ENCODE data around the gene LRRC55. TPM values are rescaled to one million over a fixed set of nuclear protein-coding genes. Genes with fewer than 3 reads are reported as not detected.

Gene LRRC55
- total RNA-seq, 1 experiment from 2014 or later: 0.79 TPM

DNA sequence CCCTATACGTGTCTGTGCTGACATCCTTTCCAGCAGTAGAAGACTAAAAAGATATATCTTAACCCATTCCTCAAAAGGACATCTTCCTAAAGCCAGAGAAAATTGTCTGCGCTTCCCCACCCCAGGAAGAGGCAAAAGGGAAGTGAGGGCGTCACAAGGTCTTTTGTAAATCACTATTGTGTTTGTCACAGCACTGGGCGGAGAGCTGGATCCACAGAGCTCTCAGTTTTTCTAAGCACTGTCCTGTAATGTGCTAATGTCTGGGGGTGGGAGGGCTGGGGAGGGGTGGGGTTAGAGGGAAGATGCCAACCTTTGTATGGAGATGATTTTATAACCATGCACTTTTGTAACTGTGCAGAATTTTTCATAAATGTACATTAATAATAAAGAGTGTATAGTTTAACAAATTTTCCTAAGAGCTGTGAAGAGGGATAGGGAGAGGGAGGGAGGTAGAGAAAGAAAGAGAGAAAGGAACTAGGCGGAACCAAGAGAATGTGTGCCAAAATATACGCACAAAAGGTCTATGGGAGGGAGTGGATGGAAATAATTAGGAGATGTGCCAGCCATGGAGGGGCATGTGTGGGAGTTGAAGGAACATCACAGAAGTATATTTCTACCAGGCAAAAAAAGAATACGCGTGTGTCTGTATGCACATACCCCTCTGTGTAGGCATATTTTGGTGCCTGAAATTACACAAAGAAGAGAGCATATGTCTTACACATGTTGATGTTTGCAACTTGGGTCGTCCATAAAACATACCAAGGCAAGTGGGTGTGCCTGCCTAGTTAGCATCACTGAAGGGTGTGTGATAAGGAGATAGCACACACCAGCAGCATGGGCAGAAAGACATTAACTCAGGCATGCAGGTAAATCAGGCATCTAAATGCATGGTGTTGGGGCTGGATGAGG is 9.8 kb downstream of the LRRC55 start (continued):
- TF ChIP-seq, protein P1, sequence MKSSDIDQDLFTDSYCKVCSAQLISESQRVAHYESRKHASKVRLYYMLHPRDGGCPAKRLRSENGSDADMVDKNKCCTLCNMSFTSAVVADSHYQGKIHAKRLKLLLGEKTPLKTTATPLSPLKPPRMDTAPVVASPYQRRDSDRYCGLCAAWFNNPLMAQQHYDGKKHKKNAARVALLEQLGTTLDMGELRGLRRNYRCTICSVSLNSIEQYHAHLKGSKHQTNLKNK (CRISPR knock-in tag; IDR thresholded peaks at IDR 0.05): no peak

DNA sequence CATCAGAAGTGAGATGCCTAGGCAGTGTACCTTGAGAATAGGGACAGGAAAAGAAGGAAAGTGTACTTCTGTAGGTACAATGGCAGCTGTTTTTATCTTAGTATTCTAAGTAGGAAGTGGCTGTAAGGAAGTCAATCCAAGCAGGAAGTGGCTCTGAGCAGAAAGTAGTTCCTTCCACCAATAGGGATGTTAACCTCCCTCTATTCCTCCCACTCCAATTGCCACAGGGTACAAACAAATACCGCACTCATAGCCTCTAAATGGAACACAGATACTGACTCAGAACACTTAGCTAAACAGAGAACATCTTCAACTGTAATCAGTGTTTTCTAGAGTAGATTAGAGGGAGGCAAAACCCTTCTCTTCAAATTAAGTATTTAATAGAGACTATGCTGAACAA is 10.6 kb downstream of the LRRC55 start:
- H3K9me3 Mint-ChIP-seq: peaks cover 3% of the 10 kb centered on the region; the same call in 1 of the 2 replicates
- peaks cover 24% of the 10 kb centered on the region for H3K4me1 Mint-ChIP-seq
- ATAC-seq: no peak
- no peaks in the 10 kb centered on the region; the same call in 1 of the 2 replicates for H3K27me3 Mint-ChIP-seq (ENCODE audit: low read depth)
- H3K36me3 Mint-ChIP-seq: no peaks in the 10 kb centered on the region
- ChIA-PET CTCF (no interaction called here), POLR2A (no interaction called here)
- H3K4me3 Mint-ChIP-seq: no peak overlapping the region
- no peak for DNase-seq (ENCODE audit: low spot score)
- no peak overlapping the region for H3K27ac Mint-ChIP-seq
- TF ChIP-seq EMX1 (CRISPR knock-in tag; IDR thresholded peaks at IDR 0.05) (no peak), ZNF396 (CRISPR knock-in tag; IDR thresholded peaks at IDR 0.05; ENCODE audit: borderline replicate concordance) (no peak), PRRX2 (CRISPR knock-in tag; IDR thresholded peaks at IDR 0.05) (no peak), ETV6 (CRISPR knock-in tag; IDR thresholded peaks at IDR 0.05) (no peak), ZNF671 (CRISPR knock-in tag; IDR thresholded peaks at IDR 0.05) (no peak), ZNF138 (CRISPR knock-in tag; conservative IDR thresholded peaks at IDR 0.05) (no peak), NFATC4 (CRISPR knock-in tag; IDR thresholded peaks at IDR 0.05) (no peak), ATF1 (CRISPR knock-in tag; IDR thresholded peaks at IDR 0.05) (no peak), RORB (CRISPR knock-in tag; IDR thresholded peaks at IDR 0.05) (no peak)
- TF ChIP-seq, protein P2, sequence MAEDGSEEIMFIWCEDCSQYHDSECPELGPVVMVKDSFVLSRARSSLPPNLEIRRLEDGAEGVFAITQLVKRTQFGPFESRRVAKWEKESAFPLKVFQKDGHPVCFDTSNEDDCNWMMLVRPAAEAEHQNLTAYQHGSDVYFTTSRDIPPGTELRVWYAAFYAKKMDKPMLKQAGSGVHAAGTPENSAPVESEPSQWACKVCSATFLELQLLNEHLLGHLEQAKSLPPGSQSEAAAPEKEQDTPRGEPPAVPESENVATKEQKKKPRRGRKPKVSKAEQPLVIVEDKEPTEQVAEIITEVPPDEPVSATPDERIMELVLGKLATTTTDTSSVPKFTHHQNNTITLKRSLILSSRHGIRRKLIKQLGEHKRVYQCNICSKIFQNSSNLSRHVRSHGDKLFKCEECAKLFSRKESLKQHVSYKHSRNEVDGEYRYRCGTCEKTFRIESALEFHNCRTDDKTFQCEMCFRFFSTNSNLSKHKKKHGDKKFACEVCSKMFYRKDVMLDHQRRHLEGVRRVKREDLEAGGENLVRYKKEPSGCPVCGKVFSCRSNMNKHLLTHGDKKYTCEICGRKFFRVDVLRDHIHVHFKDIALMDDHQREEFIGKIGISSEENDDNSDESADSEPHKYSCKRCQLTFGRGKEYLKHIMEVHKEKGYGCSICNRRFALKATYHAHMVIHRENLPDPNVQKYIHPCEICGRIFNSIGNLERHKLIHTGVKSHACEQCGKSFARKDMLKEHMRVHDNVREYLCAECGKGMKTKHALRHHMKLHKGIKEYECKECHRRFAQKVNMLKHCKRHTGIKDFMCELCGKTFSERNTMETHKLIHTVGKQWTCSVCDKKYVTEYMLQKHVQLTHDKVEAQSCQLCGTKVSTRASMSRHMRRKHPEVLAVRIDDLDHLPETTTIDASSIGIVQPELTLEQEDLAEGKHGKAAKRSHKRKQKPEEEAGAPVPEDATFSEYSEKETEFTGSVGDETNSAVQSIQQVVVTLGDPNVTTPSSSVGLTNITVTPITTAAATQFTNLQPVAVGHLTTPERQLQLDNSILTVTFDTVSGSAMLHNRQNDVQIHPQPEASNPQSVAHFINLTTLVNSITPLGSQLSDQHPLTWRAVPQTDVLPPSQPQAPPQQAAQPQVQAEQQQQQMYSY (CRISPR knock-in tag; IDR thresholded peaks at IDR 0.05): no peak
- TF ChIP-seq, protein P3, sequence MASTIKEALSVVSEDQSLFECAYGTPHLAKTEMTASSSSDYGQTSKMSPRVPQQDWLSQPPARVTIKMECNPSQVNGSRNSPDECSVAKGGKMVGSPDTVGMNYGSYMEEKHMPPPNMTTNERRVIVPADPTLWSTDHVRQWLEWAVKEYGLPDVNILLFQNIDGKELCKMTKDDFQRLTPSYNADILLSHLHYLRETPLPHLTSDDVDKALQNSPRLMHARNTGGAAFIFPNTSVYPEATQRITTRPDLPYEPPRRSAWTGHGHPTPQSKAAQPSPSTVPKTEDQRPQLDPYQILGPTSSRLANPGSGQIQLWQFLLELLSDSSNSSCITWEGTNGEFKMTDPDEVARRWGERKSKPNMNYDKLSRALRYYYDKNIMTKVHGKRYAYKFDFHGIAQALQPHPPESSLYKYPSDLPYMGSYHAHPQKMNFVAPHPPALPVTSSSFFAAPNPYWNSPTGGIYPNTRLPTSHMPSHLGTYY (CRISPR knock-in tag; IDR thresholded peaks at IDR 0.05): no peak

DNA sequence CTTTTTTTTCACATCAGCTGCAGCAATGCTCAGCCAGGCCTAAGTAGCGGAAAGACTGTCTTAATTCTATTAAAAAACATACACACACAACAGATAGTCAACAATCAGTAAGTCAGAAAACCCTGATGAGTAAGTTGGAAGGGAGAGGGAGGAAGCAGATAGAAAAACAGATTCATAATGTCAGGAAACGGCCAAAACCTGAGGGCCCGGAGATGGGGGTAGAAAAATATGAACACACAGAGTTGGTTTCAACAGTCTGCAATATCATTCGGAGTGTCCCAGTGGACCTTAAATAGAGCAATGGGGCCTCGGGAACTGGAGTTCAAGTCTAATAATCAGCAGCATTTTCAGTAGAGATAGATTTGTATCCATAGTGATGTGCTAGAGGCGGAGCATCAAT is 14.8 kb downstream of the LRRC55 start:
- no peaks in the 10 kb centered on the region for H3K9me3 Mint-ChIP-seq
- no peak for DNase-seq (ENCODE audit: low spot score)
- H3K36me3 Mint-ChIP-seq: no peaks in the 10 kb centered on the region
- H3K27ac Mint-ChIP-seq: no peak overlapping the region
- H3K4me1 Mint-ChIP-seq: peaks cover 25% of the 10 kb centered on the region
- ChIA-PET POLR2A (no interaction called here), CTCF (interaction anchor here (1.8 kb wide), 1 partner anchor 53 kb away, joined by 7 read pairs; no protein-coding TSS in a partner anchor)
- no peaks in the 10 kb centered on the region; the same call in 1 of the 2 replicates for H3K27me3 Mint-ChIP-seq (ENCODE audit: low read depth)
- ATAC-seq: no peak
- no peak overlapping the region for H3K4me3 Mint-ChIP-seq
- TF ChIP-seq GTF2I (CRISPR knock-in tag; conservative IDR thresholded peaks at IDR 0.05): no peak
- TF ChIP-seq, protein P4, sequence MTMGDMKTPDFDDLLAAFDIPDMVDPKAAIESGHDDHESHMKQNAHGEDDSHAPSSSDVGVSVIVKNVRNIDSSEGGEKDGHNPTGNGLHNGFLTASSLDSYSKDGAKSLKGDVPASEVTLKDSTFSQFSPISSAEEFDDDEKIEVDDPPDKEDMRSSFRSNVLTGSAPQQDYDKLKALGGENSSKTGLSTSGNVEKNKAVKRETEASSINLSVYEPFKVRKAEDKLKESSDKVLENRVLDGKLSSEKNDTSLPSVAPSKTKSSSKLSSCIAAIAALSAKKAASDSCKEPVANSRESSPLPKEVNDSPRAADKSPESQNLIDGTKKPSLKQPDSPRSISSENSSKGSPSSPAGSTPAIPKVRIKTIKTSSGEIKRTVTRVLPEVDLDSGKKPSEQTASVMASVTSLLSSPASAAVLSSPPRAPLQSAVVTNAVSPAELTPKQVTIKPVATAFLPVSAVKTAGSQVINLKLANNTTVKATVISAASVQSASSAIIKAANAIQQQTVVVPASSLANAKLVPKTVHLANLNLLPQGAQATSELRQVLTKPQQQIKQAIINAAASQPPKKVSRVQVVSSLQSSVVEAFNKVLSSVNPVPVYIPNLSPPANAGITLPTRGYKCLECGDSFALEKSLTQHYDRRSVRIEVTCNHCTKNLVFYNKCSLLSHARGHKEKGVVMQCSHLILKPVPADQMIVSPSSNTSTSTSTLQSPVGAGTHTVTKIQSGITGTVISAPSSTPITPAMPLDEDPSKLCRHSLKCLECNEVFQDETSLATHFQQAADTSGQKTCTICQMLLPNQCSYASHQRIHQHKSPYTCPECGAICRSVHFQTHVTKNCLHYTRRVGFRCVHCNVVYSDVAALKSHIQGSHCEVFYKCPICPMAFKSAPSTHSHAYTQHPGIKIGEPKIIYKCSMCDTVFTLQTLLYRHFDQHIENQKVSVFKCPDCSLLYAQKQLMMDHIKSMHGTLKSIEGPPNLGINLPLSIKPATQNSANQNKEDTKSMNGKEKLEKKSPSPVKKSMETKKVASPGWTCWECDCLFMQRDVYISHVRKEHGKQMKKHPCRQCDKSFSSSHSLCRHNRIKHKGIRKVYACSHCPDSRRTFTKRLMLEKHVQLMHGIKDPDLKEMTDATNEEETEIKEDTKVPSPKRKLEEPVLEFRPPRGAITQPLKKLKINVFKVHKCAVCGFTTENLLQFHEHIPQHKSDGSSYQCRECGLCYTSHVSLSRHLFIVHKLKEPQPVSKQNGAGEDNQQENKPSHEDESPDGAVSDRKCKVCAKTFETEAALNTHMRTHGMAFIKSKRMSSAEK (CRISPR knock-in tag; IDR thresholded peaks at IDR 0.05; ENCODE audit: borderline replicate concordance): no peak
- TF ChIP-seq, protein P5, sequence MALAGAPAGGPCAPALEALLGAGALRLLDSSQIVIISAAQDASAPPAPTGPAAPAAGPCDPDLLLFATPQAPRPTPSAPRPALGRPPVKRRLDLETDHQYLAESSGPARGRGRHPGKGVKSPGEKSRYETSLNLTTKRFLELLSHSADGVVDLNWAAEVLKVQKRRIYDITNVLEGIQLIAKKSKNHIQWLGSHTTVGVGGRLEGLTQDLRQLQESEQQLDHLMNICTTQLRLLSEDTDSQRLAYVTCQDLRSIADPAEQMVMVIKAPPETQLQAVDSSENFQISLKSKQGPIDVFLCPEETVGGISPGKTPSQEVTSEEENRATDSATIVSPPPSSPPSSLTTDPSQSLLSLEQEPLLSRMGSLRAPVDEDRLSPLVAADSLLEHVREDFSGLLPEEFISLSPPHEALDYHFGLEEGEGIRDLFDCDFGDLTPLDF (CRISPR knock-in tag; IDR thresholded peaks at IDR 0.05): no peak
- TF ChIP-seq, protein P6, sequence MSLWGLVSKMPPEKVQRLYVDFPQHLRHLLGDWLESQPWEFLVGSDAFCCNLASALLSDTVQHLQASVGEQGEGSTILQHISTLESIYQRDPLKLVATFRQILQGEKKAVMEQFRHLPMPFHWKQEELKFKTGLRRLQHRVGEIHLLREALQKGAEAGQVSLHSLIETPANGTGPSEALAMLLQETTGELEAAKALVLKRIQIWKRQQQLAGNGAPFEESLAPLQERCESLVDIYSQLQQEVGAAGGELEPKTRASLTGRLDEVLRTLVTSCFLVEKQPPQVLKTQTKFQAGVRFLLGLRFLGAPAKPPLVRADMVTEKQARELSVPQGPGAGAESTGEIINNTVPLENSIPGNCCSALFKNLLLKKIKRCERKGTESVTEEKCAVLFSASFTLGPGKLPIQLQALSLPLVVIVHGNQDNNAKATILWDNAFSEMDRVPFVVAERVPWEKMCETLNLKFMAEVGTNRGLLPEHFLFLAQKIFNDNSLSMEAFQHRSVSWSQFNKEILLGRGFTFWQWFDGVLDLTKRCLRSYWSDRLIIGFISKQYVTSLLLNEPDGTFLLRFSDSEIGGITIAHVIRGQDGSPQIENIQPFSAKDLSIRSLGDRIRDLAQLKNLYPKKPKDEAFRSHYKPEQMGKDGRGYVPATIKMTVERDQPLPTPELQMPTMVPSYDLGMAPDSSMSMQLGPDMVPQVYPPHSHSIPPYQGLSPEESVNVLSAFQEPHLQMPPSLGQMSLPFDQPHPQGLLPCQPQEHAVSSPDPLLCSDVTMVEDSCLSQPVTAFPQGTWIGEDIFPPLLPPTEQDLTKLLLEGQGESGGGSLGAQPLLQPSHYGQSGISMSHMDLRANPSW (CRISPR knock-in tag; conservative IDR thresholded peaks at IDR 0.05; ENCODE audit: low read depth): no peak
- TF ChIP-seq ZNF219 (CRISPR knock-in tag; IDR thresholded peaks at IDR 0.05; ENCODE audit: borderline replicate concordance): no peak
- TF ChIP-seq, protein P7, sequence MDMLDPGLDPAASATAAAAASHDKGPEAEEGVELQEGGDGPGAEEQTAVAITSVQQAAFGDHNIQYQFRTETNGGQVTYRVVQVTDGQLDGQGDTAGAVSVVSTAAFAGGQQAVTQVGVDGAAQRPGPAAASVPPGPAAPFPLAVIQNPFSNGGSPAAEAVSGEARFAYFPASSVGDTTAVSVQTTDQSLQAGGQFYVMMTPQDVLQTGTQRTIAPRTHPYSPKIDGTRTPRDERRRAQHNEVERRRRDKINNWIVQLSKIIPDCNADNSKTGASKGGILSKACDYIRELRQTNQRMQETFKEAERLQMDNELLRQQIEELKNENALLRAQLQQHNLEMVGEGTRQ (CRISPR knock-in tag; IDR thresholded peaks at IDR 0.05): no peak

Measured in WTC11 (cell line).